Coronary artery (tissue), 2 donors: Measurements from ENCODE around the gene RNASET2.

Source experiments
- DNase-seq: peaks from one replicate; pipeline ENCODE4 v3.0.0-alpha.2; 2017; ENCODE audit warnings: low spot score
- H3K27ac ChIP-seq, 2 donors: fragments of 200-600 bp; sonication (generic); one replicate each; pipeline ENCODE4 v1.5.1; 2016 to 2019
- H3K4me3 ChIP-seq: fragments of 200-600 bp; sonication (generic); 2 replicates; pipeline ENCODE4 v1.5.1; 2016; ENCODE audit warnings: mild to moderate bottlenecking, moderate library complexity
- CTCF ChIP-seq: fragments of 200-600 bp; sonication (generic); IDR thresholded peaks from one replicate; pipeline ENCODE4 v1.5.1; 2019; ENCODE audit warnings: antibody characterized with exemption

Gene RNASET2

GRCh38 chr6:166879594-166879993 lies 76.8 kb downstream of the RNASET2 start:
- no peak for DNase-seq
- no peak overlapping the region for H3K4me3 ChIP-seq
- H3K27ac ChIP-seq = no peak overlapping the region
- no peak for TF ChIP-seq CTCF
